ENCODE results near the gene TF.
A peak's percentile ranks its signal among the peaks of the same experiment; 100 is the strongest.

TF gene

DNA sequence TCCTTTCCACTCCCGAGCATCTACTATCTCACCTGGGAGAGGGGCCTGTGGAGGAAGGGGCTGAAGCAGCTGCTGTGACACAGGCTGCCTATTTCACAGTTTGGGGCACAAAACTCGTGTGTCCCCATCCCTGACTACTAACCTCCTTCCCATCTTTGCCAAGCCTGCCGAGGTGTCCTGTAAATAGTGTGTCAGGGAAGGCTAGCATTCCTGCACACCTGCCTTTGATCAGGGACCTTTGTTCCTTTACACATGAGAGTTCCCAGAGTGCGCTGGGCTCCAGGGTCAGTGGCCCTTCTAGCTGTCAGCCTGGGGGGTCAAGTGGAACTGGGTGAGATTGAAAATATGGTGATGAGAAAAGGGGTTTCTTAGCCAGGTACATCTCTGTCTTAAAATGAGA is 13.0 kb upstream of the TF start:
- Mint-ChIP-seq H3K4me1 (no peaks in the 10 kb centered on the region), H3K27ac (no peak overlapping the region), H3K27me3 (peaks cover 42% of the 10 kb centered on the region), H3K4me3 (no peak overlapping the region), H3K9me3 (peaks cover 13% of the 10 kb centered on the region in 2 donors)
- DNase-seq, result no peak
- ATAC-seq, result no peak

DNA sequence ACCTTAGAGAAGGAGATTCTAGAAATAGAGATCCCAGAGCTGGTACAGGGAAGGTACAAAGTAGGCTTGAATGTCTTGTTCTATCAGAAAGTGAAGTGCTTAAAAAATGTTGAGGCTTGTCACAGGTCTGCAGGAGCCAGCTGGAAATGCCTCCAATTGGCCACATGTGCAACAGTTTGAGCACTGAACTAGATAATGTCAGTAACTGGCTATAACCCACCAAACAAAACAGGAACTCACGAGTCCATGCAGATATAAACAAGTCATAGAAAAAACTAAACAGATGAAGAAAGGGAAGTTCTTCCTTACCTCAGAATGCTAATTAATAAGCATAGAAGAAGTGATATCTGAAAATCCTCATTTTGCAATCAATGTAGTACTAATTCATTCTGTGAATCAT is 11.9 kb upstream of the TF start:
- Mint-ChIP-seq H3K27ac (no peak overlapping the region), H3K27me3 (peaks cover 41% of the 10 kb centered on the region), H3K4me3 (no peak overlapping the region), H3K9me3 (peaks cover 9 to 13% of the 10 kb centered on the region in 2 donors), H3K4me1 (no peaks in the 10 kb centered on the region)
- ATAC-seq (no peak), DNase-seq (no peak)

DNA sequence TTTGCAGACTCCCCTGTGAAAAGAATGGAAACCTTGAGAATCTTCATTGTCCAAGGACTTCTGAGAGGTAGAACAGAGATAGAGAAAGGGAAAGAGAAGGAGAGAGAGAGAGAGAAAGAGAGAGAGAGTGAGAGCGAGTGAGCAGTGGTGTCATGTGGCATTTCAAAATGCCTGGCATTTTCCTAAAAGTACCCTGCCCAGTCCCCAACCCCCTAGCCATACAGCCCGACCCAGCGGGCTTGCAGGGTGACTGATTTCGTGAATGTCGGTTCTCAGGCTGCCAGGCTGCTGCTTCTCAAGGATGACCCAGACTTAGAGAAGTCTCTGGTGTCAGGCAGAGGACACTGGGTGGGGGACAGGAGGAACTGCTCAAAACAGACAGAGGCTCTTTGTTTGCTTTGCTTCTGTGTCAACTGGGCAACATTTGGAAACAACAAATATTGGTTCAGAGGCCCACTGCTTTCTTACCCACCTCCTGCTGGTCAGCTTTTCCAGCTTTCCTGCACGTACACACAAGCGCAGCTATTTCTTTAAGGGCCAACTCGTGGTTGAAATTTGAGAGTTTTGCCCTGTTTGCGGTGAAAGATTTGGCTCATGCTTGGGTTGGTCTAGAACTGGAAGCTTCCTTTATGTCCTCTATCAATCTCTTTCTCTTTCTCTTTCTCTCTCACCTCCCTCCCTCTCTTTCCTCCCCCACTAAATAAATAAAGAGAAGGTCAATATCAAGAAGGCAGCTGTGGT is 3.7 kb upstream of the TF start:
- Mint-ChIP-seq H3K27ac (no peak overlapping the region), H3K4me1 (peaks cover 9% of the 10 kb centered on the region), H3K4me3 (no peak overlapping the region), H3K9me3 (no peaks in the 10 kb centered on the region), H3K27me3 (peaks cover 48% of the 10 kb centered on the region)
- DNase-seq (no peak), ATAC-seq (no peak)

DNA sequence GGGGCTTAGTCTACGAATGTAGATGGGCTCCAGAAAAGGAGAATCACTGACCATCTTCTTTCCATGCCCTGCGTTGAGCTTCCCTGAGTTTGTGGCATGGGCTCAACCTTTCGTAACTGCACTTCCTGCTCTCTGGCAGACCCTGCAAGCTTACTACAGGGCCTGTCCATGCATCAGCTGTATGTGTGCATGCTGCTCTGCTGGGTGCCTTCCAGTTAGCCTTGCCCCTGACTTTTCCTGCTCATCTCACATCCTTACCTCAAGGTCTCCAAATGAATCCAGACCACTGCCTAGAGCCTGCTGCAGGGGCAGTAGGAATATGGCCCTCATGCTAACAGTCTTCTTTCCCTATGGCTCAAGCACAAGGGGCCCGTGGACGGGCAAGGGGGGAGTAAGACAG is 2.0 kb upstream of the TF start:
- Mint-ChIP-seq H3K4me1 (peaks cover 9% of the 10 kb centered on the region), H3K27me3 (peaks cover 59% of the 10 kb centered on the region)

DNA sequence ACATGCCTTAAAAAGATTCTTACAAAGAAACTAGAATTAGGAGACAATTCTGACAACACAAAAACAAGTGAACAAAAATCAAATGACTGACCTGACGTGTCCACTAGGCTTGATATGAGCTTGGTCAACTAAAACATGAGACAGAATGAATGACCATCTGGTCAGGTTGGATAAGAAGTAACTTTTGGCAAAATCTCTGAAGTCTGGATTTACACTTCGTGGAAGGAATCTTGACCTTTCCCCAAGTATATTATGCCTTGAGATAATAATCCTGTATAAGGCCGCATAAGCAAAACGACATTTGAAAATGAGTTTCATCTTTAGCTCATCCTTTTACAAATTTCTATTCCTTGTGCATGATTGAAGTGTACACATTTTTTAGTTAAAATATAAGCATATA is 1.1 kb upstream of the TF start:
- DNase-seq (no peak), ATAC-seq (no peak)
- Mint-ChIP-seq H3K4me1 (peaks cover 9% of the 10 kb centered on the region), H3K27ac (no peak overlapping the region), H3K9me3 (no peaks in the 10 kb centered on the region), H3K4me3 (no peak overlapping the region), H3K27me3 (peaks cover 59% of the 10 kb centered on the region)

More for the DNA sequence above, 2.0 kb upstream of the TF start:
- ATAC-seq, result peak; percentile 36
- DNase-seq, result no peak
- H3K9me3 Mint-ChIP-seq, result no peaks in the 10 kb centered on the region
- no peak overlapping the region for H3K27ac Mint-ChIP-seq
- no peak overlapping the region for H3K4me3 Mint-ChIP-seq

DNA sequence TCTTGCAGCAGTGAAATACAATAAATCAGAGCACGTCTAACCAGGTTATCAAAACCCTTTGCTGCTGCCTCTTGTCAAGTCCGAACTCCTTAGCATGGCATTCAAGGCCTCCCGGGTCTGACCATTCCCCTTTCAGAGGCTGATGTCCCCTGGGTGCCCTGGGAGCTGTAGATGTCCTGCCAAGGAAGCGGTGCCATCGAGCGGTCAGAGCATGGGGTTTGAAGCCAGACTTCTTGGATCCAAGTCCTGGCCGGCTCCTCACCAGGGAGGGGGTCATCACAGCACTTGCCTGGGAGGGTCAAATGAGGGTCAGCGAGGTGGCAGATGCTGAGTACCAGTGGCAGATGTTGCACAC is 496 bp downstream of the TF start:
- ATAC-seq (no peak), DNase-seq (no peak)
- Mint-ChIP-seq H3K4me1 (peaks cover 9% of the 10 kb centered on the region), H3K27me3 (peaks cover 59% of the 10 kb centered on the region), H3K9me3 (no peaks in the 10 kb centered on the region), H3K4me3 (peak overlapping the region in 1 of 2 donors; percentile 2), H3K27ac (no peak overlapping the region)

DNA sequence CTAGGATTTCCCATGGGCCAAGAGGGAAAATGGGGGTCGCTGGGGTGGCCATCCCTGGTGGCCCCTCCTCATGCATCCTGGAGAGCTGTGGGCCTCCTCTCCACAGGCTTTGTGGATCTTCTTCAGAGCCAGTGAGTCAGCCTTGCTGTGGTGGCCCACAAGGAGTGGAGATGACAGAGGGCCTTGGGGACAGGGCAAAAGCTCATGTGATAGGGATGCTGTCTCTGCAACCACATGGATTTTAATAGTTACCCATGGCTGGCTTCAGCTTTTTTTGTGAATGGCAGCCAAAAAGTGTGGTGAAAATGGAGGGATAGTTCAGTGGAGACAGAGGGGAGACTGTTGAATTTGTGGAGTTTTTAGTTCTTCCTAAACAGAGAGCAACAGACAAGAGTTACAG is 1.2 kb downstream of the TF start:
- H3K27me3 Mint-ChIP-seq, result peaks cover 53% of the 10 kb centered on the region
- H3K4me3 Mint-ChIP-seq, result no peak overlapping the region
- ATAC-seq (no peak), DNase-seq (no peak)
- peaks cover 9% of the 10 kb centered on the region for H3K4me1 Mint-ChIP-seq
- H3K9me3 Mint-ChIP-seq, result no peaks in the 10 kb centered on the region
- H3K27ac Mint-ChIP-seq, result peak overlapping the region in 1 of 2 donors; percentile 44

DNA sequence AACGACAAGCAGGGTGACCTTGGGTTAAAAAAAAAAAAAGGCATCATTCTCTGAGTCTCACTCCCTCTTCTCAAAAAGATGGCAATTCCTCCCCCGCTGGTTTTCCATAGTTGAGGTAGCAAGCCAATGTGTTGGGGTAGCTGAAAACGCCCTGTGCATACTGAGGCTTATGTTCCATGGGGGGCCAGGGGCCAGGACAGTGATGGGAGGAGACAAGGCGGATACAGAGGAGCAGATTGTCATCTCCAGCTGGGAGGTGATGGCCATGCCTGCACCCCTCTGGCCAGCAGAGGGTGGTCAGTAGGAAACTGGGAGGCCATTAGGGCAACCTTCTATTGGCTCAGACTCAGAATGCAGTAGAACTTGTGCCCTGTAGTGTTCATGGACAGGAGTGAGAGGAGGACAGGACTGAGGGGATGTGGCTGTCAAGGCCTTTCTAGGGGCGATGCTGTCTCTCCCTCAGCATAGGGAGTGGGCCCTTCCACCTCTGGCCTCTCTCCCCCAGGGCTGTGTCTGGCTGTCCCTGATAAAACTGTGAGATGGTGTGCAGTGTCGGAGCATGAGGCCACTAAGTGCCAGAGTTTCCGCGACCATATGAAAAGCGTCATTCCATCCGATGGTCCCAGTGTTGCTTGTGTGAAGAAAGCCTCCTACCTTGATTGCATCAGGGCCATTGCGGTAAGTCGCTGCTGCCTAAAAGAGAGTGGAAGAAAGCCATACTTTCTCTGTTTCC is 1.9 kb downstream of the TF start:
- ATAC-seq (no peak), DNase-seq (no peak)
- H3K27me3 Mint-ChIP-seq, result peaks cover 49% of the 10 kb centered on the region
- H3K4me1 Mint-ChIP-seq, result peaks cover 9% of the 10 kb centered on the region
- H3K4me3 Mint-ChIP-seq, result no peak overlapping the region
- H3K9me3 Mint-ChIP-seq, result no peaks in the 10 kb centered on the region
- no peak overlapping the region for H3K27ac Mint-ChIP-seq

DNA sequence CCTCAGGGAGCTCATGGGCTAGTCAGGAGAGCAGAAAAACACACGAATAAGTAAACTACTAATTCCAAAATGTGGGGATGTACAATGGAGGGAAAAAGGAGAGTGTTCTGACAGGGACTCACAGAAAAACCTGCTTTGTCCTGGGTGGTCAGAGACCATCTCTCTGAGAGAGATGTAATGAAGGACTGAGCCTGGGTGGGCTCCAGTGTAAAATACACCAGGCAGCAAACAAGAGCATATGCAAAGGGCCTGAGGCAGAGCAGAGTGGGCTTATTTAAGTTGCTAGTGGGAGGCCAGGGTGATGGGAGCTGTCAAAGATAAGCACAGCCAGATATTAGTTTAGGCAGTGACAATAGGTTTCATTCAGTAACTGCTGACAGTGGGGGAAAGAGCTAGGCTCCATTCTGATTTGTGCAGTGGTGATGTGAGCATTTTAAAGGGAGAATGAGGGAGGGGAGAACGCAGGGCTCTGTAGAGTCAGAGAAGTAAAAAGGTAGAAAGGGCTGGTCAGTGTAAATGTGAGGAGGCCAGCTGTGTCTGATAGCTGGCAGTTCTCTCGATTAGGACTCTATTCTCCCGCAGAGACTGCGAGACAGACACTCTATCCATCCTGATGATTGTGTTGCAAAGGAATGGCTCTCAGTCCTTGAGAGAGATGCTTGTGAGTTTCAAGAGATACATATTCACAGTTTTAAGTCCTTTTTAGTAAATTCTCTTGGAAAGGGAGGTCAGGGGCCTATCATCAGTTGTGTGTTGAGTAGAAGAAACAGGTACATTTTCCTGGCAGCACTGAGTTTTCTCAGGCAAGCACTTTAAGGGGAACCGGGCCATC is 3.5 kb downstream of the TF start:
- DNase-seq (no peak), ATAC-seq (no peak)
- Mint-ChIP-seq H3K27ac (no peak overlapping the region), H3K4me1 (peaks cover 9% of the 10 kb centered on the region), H3K9me3 (no peaks in the 10 kb centered on the region), H3K4me3 (no peak overlapping the region), H3K27me3 (peaks cover 36% of the 10 kb centered on the region)

DNA sequence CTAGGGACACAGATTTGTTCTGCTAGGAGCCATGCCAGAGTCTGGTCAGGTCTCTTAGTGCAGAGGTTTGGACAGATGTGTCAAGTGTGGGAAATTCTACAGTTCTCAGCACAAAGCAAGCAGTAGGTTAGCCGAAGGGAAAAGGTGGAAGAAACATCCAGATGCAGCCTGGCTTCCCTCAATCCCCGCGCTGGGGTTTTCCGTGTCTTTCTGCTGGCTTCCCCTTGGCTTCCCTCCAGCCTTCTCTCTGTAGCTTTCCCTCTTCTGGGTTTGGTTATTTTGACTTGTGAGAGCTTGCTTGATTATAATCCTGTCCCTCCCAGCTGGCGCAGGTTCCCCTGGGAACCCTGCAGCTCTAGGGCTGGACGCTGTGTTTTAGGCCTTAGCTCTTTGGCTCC is 4.1 kb downstream of the TF start:
- Mint-ChIP-seq H3K4me3 (no peak overlapping the region), H3K9me3 (no peaks in the 10 kb centered on the region), H3K27me3 (peaks cover 33% of the 10 kb centered on the region), H3K4me1 (peaks cover 9% of the 10 kb centered on the region), H3K27ac (peak overlapping the region in 1 of 2 donors; percentile 63)
- DNase-seq (no peak), ATAC-seq (no peak)

DNA sequence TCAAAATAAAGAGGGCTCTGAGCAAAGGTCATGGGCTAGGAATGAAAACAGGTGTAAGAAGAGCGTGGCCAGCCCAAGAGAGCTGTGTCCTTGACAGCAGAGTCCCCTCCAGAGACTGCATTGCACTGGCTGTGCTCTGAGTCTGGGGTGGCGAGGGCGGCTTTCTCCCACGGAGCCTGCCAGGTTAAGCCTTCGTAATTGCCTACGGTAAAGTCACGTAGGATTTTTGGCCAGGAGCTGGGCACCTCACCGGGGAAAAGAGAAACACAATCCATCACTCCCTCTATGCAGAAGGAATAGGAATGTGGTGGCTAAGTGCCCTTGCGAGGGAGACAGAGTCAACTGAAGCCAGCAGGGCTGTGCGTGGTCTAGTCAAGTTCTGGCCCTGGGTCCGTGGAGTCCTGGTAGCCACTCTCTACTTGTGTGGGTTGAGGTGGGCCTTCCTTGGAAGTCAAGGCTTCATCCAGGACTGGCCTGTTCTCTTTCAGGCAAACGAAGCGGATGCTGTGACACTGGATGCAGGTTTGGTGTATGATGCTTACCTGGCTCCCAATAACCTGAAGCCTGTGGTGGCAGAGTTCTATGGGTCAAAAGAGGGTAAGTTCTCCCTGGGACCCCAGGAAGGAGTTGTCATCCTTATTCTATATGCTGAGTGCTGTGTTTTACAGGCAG is 7.0 kb downstream of the TF start:
- no peaks in the 10 kb centered on the region for H3K9me3 Mint-ChIP-seq
- H3K27me3 Mint-ChIP-seq, result peaks cover 3% of the 10 kb centered on the region
- H3K27ac Mint-ChIP-seq, result peak overlapping the region; percentile 14 to 29
- ATAC-seq (no peak), DNase-seq (no peak)
- no peaks in the 10 kb centered on the region for H3K4me1 Mint-ChIP-seq
- H3K4me3 Mint-ChIP-seq, result no peak overlapping the region

DNA sequence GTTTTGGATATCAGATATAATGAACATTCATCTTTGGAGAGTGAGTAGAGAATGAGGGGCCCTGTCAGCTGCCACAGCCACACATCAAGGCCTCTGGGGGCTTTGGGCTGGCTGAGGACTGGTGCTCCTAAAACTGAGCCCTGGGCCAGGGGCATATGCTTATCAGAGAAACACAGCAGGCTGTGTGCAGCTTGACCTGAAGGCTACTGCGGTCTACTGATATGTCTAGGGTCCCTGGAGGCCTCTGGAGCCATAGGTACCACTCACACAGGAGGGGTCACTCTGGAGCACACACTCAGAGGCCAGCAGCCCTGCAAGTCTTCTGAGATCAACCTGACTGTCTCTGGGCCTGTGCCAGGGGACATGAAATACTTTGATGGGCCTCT is 7.6 kb downstream of the TF start:
- H3K4me3 Mint-ChIP-seq, result no peak overlapping the region

DNA sequence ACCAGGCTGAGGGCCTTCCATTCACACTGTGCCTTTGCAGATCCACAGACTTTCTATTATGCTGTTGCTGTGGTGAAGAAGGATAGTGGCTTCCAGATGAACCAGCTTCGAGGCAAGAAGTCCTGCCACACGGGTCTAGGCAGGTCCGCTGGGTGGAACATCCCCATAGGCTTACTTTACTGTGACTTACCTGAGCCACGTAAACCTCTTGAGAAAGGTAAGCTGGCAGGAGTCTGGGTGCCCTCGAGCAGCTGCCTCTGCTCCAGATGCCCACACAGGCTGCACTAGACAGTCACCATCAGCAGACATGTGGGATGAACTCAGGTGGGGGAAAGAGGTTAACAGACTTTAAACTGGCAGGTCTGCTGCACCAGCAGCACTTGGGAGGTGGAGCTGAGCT is 8.3 kb downstream of the TF start:
- H3K9me3 Mint-ChIP-seq, result no peaks in the 10 kb centered on the region
- H3K27ac Mint-ChIP-seq, result peak overlapping the region in 1 of 2 donors; percentile 84
- no peak overlapping the region for H3K4me3 Mint-ChIP-seq
- no peaks in the 10 kb centered on the region for H3K4me1 Mint-ChIP-seq
- ATAC-seq, result no peak
- DNase-seq, result no peak
- H3K27me3 Mint-ChIP-seq, result no peaks in the 10 kb centered on the region

More for the DNA sequence above, 7.6 kb downstream of the TF start:
- no peaks in the 10 kb centered on the region for H3K27me3 Mint-ChIP-seq
- H3K4me1 Mint-ChIP-seq, result no peaks in the 10 kb centered on the region
- no peaks in the 10 kb centered on the region for H3K9me3 Mint-ChIP-seq
- H3K27ac Mint-ChIP-seq, result peak overlapping the region; percentile 14 to 29
- DNase-seq (no peak), ATAC-seq (peak; percentile 39)

DNA sequence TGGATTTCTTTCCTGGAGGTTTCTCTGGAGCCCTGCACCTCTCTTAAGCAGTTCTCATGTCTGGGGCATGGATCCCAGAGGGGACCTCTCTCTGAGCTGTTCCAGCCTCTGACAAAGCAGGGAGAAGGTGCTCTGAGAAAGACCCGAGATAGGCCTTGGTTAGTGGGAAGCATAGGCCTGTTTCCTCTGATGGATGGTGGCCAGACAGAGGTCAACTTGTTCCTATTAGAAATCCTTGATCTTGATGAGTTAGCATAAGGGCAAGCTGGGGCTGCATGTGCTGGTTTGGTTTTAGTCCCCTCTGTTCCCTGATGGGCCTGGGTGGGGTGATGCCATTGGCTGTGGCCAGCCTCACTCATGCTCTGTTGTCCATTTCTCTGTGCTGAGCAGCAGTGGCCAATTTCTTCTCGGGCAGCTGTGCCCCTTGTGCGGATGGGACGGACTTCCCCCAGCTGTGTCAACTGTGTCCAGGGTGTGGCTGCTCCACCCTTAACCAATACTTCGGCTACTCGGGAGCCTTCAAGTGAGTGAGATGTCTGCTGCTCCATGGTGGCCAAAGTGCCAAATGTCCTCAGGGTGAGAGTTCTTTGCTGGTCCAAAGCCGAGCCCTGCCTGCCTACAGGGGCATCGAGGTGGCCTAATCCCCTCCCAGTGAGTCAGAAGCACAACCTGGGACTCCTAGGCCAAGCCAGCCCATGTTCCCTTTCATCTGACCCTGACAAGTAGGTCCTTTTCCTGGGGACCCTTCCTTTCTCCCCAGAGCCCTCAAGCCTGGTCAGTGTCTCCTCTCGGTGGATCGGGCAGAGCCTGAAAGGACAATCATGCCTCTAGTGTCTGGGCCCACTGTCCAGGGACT is 9.0 kb downstream of the TF start:
- peak overlapping the region in 1 of 2 donors; percentile 31 for H3K27ac Mint-ChIP-seq
- DNase-seq (no peak), ATAC-seq (no peak)
- no peak overlapping the region for H3K4me3 Mint-ChIP-seq
- no peaks in the 10 kb centered on the region for H3K9me3 Mint-ChIP-seq
- H3K27me3 Mint-ChIP-seq, result no peaks in the 10 kb centered on the region
- no peaks in the 10 kb centered on the region for H3K4me1 Mint-ChIP-seq
